Renal cortex interstitium (tissue), 11 donors: ENCODE data around the gene ENTPD2. TPM values are rescaled to one million over a fixed set of nuclear protein-coding genes. Genes with fewer than 3 reads are reported as not detected.

Experiments used
- DNase-seq, 11 donors: peaks; one replicate each; pipeline ENCODE4 v3.0.0-alpha.2; 2013; ENCODE audit warnings: low read depth in 9 of 11, low spot score in 4 of 11; ENCODE audit errors: extremely low read depth in 1 of 11
- polyA plus RNA-seq, 3 donors: library from polyadenylated mRNA; unstranded; fragments of 120-200 nt; gene quantifications; one replicate each; pipeline ENCODE4 v1.2.1, GENCODE V29; 2013; ENCODE audit not compliant: insufficient read length in 3 of 3

The ENTPD2 gene
- polyA plus RNA-seq, 3 donors: 4.3 to 5.3 (median 4.7) TPM

DNA sequence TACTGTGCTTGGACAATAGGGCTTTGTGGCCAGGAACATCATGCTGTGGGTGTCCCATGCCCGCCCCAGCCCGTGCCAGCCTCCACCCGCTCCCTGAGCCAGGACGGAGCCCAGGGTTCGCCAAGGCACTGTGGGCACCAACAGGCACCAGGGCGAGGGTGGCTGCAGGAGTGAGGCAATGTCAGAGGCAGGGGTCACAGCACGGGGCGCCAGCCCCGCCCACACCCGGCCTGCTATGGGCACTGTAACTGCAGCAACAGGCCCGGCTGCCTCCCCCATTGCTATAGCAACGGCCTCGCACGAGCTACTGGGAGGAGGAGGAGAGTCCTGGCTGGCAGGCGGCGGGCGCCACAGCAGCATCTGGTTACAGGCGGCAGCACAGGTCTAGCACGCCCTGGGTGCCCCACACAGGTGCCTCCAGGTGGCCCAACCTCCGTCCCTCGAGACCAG, 28.3 kb downstream of the ENTPD2 start:
- peak in 8 of 11 donors; percentile 56 to 83 (median 80) for DNase-seq

DNA sequence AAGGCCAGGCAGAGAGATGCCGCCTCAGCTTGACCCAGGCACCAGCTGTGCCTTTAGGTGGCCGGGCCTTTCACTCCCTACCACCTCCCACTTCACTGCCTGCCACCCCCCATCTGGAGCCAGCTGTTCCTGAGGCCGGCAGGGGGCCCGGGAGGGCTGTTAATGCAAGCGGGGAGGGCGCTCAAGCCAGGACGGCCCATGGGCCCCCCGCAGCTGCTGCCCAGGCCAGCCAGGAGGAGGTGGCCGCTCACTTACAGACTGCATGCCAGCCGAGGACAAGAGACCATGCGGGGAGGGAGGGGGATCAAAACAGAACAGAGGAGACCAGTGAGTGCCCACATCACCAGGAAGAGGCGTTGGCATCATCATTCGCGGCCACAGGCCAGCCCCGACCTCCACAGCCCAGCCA, 30.3 kb downstream of the ENTPD2 start:
- DNase-seq: no peak

DNA sequence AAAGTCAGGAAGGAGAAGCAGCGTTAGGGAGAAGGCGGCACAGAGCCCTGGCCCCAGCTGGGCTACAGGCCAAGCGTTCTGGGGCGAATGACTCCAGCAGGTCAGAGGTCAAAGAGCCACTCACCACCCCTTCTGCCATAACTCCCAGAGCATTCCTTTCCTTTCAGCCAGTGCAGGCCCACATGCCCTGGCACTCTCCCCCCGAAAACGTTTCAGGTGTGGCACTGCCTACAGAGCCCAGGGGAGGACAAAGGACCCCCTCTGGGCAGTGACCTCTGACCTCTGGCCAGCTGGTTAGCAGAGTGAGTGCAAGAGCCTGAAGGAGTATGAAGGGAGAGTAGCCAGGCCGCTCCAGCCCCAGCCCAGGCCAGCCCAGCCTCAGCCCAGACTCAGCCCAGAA, 30.7 kb downstream of the ENTPD2 start:
- no peak for DNase-seq

DNA sequence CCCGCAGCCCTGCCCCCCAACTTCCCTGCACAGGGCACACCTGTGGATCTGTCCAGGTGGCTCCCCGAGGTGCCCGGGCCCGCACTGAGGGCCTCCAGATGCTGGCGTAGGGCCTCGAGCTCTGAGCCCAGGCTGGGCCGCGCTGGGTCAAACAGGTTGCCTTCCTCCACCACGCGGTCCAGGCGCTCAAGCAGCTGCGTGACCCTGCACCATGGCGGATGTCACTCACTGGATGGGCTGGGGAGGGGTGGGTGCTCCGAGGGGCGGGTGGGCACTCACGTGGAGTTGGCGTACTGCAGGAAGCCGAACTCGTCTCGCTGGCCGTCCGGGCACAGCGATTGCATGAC, 31.2 kb downstream of the ENTPD2 start:
- DNase-seq: no peak

DNA sequence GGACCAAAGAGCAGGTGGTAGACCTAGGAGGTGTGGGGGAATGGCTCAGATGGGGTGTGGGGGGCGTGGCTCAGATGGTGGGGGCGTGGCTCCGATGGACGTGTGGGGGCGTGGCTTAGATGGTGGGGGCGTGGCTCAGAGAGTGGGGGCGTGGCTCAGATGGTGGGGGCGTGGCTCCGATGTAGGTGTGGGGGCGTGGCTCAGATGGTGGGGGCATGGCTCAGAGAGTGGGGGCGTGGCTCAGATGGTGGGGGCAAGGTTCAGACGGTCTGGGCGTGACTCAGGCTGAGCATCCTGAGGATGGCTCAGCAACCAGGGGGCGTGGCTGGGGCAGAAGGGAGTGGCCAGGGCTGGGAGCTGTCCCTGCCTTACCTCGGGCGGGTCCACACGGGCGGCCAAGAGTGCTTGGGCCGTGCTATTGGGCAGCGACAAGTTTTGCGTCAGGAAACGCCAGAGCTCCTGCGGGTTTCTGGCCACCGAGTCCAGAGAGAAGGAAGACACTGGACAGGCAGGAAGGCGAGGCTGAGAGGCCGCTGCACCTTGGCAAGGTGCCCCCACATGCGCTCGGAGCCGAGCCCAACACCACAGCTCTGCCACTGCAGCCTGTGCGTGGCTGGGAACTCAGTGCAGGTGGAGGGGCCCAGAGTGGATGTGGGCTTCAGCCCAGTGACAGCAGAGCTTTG, 31.7 kb downstream of the ENTPD2 start:
- no peak for DNase-seq

DNA sequence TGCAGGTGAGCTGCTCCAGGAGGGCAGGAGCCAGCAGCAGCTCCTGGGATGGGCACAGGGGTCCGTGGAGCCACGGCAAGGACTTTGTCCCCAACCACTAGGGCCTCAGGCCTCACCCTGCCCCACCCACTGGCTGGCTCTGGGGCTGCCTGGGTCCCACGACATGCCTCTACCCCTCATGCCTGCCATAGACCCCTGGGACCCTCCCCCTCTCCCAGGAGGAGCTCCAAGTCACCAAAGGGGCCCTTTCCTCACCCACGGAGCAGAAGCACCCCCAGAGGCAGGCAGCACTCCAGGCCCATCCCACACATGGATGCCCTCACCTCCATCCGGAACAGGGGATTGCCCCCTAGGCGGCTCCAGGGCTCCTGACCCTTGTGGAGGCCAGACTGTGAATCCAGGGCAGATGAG, 32.3 kb downstream of the ENTPD2 start:
- DNase-seq: no peak

DNA sequence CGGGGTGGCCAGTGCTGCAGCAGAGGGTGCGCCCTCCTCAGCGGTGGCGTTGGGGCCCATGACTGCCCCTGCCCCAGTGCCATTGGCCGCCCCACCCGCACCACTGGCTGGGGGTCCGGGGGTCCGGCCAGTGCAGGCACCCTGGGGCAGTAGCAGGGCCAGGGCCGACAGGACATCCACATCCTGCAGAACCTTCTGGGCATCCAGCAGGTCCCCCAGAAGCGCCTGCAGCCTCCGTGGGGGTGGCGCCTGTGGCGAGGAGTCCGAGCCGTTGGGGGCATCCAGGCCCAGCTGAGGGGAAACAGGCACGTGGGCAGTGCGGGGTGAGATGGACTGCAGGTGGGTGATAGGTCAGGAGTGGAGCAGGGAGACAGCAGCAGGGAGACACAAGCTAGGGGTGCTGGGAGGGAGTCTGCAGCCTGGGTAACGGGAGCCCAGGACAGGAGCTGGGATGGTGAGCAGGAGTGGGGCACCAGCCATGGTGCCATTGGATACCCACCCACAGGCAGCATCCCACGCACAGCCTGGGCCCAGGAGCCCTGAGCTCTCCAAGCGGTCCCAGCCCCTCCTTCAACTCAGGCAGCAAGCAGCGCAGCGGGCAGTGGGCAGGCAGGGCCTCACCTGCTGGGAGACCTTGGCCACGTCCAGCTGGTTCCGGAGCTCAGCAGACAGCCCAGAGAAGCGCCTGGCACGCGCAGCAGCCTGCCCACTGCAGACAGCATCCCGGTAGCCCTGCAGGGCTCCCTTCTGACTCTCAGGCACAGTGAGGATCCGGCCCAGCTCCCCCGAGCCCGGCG, 32.9 kb downstream of the ENTPD2 start:
- no peak for DNase-seq

DNA sequence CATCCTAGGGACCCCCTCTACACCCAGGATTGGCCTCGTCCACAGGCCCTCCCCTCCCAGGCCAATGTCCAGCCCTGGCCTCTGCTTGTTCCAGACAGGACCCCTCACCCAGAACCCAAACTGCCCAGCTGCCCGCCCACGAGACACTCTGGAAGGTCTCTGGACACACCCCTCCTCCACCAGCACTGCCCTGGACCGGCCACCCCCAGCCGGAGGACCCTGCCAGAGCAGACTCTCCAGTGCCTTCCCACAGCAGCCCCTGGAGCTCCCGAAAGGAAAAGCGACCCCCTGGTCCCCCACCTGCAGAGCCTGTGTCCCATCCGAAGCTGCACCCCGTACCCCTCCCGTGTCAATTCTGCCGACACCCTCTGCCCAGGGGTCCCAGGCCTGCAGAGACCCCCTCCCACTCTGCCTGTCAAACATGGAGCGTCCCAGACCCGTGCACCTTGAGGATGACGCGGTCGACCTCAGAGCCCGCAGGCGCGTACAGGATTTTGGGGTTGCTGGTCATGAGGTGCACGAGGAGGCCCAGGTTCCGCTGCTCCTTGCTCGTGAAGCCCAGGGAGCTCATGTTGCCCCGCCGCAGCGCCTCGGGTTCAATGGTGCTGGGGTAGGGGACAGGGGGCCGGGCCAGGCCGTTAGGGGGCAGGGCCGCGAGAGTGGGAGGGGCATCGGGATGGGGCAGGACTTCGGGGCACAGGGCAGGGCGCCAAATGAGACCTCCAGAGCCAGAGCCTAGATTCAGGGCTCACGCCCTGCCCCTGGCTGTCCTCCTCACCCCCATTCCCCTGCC, 33.8 kb downstream of the ENTPD2 start:
- no peak for DNase-seq

DNA sequence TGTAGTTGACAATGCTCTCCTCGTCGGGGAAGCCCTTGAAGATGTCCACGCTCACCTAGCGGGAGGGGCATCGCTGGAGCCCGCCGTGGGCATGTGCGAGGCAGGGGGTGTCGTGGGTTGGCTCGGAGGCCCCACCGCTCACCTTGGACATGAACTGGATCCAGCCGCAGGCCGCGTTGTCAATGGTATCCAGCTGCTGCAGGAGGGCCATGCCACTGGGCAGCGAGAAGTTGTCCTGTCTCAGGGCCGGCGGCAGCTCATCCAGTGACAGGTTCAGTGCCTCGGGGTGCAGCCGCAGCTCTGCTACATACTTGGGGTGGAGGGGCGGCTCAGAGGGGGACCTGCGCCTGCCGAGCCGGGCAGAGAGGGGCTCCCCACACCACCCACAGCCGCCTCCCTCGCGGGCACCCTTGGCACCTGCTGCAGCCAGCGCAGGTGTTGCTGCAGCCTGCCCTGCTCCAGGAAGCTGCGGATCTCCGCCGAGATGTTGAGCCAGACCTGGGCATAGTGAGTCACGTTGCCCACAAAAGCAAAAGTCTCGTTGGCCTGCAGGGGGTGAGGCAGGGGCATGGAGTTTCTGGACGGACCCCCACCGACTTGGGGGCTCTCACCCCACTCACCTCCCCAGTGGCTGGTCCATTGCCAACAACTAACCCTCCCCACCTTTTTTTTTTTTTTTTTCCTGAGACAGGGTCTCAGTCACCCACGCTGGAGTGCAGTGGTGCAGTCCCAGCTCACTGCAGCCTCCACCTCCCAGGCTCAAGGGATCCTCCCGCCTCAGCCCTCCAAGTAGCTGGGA, 34.9 kb downstream of the ENTPD2 start:
- no peak for DNase-seq

DNA sequence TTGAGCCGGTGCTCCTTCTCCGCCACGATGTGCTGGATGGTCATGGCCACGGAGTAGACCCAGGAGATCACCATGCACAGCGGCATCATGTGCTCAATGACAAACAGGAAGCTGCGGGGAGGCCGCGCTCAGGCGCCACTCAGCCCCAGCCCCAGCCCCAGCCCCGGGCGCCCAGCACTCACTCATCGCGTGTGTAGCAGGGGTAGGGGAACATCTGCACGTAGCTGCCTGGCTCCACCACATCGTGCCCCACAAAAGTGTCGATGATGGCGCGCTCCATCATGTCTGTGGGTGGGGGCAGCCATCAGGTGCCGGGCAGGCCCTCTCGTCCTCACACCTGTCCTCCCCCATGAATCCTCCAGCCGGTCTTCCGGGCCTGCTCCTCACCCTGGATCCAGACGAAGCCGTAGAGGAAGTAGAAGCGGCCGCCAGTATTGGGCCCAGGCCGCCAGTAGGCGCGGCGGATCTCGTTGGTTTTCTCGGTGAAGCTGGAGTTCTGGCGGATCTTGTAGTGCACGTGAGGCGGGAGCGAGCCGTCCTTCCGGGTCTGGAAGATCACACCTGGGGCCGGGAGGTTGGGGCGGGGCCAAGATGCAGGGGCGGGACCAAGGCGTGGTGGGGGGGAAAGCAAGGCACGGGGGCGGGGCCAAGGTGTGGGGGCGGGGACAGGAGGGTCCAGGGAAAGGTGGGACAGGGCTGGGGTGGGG, 35.9 kb downstream of the ENTPD2 start:
- DNase-seq: no peak

DNA sequence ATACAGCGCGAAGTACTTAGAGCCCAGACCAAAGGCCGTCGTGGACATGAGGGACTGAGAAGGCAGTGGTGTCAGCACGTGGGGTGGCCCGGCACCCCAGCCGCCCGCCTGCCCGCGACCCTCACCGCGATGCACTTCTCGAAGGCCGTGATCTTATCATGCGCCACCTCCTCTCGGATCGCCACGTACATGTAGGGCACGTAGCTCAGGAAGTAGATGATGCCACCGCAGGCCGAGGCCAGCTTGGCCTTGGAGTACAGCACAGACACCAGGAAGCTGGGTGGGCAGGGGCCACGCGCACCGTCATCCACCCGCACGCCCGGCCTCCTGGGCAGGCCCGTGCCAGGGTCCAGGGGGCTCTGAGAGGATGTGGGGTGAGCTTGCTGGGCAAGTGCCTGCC, 36.8 kb downstream of the ENTPD2 start:
- no peak for DNase-seq

DNA sequence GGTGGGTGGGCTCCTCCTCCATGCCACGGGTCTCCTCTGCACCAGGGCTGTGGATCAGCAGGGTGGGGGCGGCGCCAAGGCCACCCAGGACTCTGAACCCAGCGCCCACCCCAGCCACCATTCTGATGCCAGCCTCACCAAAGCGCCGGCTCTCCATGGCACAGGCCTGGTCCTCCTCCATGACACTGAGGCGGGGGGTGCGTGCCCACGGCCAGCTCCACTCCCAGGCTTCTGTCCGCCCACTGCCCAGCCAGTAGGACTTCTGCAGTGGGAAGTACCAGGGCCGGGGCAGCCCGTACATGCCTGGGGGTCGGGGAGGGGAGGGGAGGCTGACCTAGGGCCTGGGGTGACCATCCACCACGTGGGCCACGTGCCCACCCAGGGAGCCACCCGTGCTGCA, 37.4 kb downstream of the ENTPD2 start:
- no peak for DNase-seq

DNA sequence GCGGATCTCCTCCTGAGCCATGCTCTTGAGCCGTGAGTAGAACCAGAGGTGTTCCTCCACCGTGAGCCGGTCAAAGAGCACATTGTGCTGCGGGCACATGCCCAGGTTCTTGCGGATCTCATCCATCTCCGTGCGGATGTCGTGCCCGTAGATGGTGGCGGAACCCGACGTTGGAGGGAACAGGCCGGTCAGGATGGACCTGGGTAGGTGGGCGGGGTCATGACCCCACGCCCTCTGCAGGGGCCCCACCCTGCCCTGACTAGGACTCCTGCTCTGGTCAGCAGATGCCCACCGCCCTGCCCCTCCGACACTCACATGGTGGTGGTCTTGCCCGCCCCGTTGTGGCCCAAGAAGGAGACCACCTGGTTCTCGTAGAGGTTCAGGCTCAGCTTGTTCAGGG, 37.9 kb downstream of the ENTPD2 start:
- no peak for DNase-seq

DNA sequence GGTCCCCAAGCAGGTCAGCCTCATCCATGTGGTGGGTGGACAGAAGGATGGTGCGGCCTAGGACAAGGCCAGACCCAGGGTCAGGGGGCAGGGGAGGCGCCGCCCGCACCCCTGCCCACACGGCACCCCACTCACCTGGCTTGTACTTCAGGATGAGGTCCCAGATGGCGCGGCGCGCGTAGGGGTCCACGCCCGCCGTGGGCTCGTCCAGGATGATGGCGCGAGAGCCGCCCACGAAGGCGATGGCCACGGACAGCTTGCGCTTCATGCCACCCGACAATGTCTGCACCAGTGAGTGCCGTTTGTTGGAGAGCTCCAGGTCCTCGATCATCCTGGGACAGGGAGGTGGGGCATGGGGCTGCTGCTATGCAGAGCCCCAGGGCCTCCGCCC, 38.3 kb downstream of the ENTPD2 start:
- no peak for DNase-seq

DNA sequence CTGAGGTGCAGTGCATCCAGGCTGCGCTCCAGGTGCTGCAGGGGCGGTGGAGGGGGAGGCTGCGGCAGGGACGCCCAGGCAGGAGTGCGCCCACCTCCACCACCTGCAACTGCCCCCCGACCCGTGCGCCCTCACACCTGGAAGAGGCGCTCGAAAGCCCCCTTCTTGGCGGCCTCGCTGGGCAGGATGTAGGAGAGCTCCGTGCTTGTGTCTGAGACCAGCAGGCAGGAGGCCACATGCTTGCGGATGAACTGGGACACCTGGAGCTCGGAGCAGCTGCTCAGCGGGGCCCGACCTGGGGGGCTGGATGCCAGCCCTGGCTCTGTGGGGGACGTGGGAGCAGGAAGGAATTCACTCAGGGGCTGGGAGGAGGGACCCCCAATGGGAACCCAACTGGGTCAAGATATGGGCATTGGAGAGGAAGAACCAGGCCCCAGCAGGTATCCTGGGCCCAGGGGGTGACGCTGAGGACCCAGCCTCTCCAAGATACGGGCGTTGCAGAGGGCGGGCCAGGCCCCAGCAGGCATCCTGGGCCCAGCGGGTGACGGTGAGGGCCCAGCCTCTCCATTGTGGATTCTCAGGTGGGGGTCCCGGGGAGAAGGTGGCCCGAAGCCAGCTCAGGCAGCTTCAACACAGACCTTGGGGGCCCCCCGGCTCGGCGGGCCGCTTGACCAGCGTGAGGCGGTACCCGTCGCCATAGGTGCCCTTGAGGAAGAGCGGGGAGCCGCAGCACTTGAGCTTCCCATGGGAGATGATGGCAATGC, 38.9 kb downstream of the ENTPD2 start:
- no peak for DNase-seq

DNA sequence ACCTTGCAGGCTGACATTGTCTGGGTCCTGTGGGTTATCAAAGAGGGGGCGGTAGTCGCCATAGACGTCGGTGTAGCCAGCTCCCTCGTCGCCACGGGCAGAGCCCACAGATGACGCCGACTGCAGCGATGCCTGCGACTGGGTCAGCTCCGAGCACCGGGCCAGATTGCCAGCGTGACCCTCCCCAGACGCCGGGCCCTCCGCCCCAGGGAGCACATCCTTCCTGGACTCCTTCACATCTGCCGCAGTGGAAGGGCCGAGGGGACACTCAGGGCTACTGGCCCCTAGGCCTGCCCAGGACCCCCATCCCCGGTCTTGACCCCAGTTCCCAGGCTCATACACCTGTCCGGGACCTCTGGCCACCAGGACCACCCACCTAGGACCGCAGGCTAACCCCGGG, 39.7 kb downstream of the ENTPD2 start:
- DNase-seq: no peak

DNA sequence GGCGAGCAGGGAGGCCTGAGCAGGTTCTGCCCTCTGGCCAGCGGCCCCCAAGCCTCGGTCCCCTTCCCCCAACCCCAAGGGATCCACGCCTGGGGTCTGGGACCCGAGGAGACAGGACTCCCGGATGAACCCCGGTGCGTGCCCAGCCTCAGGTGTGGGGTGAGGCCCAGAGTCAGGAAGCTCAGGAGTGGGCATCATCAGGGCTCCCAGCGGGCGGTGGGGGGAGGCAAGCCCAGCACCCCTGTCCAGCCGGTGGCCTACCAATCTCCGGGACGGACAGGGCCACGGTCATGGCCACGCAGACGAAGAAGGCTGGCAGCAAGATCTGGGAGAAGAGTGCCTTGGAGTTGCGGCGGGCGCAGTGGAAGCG, 40.3 kb downstream of the ENTPD2 start:
- DNase-seq: no peak
